ENCODE data around the gene EHHADH.

DNA sequence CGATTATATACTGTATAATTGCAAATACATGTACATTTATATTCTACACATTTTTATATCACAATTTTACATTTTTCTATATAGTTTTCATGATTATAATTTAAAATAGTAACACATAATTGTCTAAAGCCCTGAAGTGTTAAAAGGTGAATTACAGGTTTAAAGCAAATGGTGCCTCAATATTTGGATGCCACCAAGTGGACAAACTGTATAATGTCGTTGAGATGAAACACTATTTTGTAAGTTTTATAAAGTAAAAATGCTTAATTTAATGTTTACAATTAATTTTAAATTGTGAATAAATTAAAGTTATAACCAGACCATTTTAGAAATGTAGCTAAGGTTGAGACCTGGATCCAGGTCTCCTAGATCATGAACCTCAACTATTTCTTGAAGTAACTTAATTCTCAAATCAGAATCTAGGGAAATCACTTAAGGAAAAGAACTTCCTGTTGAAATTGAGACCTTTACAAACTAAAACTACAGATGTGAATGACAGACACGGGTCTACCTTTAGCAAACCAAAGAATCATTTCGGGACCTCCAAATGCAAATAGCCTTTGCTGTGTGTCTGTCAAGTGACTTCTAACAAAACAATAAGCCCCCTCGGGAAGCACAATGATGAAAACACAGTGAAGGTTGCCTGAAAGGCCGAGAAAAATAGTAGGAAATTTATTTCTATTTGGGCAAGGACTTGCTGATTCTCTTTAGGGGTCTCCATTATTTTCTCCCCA is 37.8 kb downstream of the EHHADH start:
- no peak for TF ChIP-seq POLR2AphosphoS5 (IDR thresholded peaks at IDR 0.05; ENCODE audit: low read depth, low read length)
- no peak for TF ChIP-seq SIN3A (IDR thresholded peaks at IDR 0.05; ENCODE audit: borderline replicate concordance, insufficient read depth, low read length)
